Measurements from ENCODE around the gene SNX8.

- TF ChIP-seq CTCF (CRISPR knock-in tag; IDR thresholded peaks at IDR 0.05): no peak
- no peak for TF ChIP-seq MAX (IDR thresholded peaks at IDR 0.05)
Measured at GRCh38 chr7:2259480-2259879, 54.8 kb downstream of the SNX8 start.

All from HepG2 (cell line).